Mesendoderm (in vitro differentiated cells): ENCODE measurements around the gene CCDC170.

ENCODE experiments used
- DNase-seq: peaks from one replicate; pipeline ENCODE4 v3.0.0; 2013
- H2AK5ac ChIP-seq: 2 replicates; pipeline ENCODE4 v1.6.1; 2013; ENCODE audit warnings: low read length, inconsistent platforms
- H2BK120ac ChIP-seq: 2 replicates; pipeline ENCODE4 v1.6.1; 2013; ENCODE audit warnings: low read depth, mild to moderate bottlenecking, low read length, moderate library complexity, mixed read lengths
- H2BK15ac ChIP-seq: replicated peaks from 2 replicates; pipeline ENCODE4 v1.6.1; 2013; ENCODE audit warnings: low read depth, mild to moderate bottlenecking, moderate library complexity
- H2BK5ac ChIP-seq: 2 replicates; pipeline ENCODE4 v1.6.1; 2013; ENCODE audit warnings: low read length, inconsistent platforms
- H3K18ac ChIP-seq: 2 replicates; pipeline ENCODE4 v1.6.1; 2013; ENCODE audit warnings: mild to moderate bottlenecking, low read length, mixed read lengths
- H3K23ac ChIP-seq: one replicate; pipeline ENCODE4 v1.6.1; 2013; ENCODE audit warnings: low read length
- H3K27ac ChIP-seq: 2 replicates; pipeline ENCODE4 v1.5.1; 2013; ENCODE audit warnings: low read depth, mild to moderate bottlenecking, inconsistent platforms, low read length, moderate library complexity
- H3K27me3 ChIP-seq: 2 replicates; pipeline ENCODE4 v1.6.1; 2013; ENCODE audit warnings: low read length, control low read depth, mild to moderate bottlenecking, inconsistent platforms; ENCODE audit not compliant: insufficient read depth, poor library complexity
- H3K36me3 ChIP-seq: 2 replicates; pipeline ENCODE4 v1.6.1; 2013; ENCODE audit warnings: low read length, inconsistent platforms; ENCODE audit not compliant: control insufficient read depth, insufficient read depth
- H3K4ac ChIP-seq: one replicate; pipeline ENCODE4 v1.6.1; 2013; ENCODE audit warnings: low read depth, mild to moderate bottlenecking, low read length, moderate library complexity
- H3K4me1 ChIP-seq: 2 replicates; pipeline ENCODE4 v1.6.1; 2013; ENCODE audit warnings: low read depth, low read length, inconsistent platforms; ENCODE audit not compliant: control insufficient read depth
- H3K4me2 ChIP-seq: 2 replicates; pipeline ENCODE4 v1.6.1; 2013; ENCODE audit warnings: low read length
- H3K4me3 ChIP-seq: 2 replicates; pipeline ENCODE4 v1.5.1; 2013; ENCODE audit warnings: mild to moderate bottlenecking, low read length
- H3K56ac ChIP-seq: one replicate; pipeline ENCODE4 v1.6.1; 2013; ENCODE audit warnings: low read length
- H3K79me1 ChIP-seq: 2 replicates; pipeline ENCODE4 v1.6.1; 2013; ENCODE audit warnings: low read length, inconsistent platforms
- H3K79me2 ChIP-seq: 2 replicates; pipeline ENCODE4 v1.6.1; 2013; ENCODE audit warnings: mild to moderate bottlenecking, low read length; ENCODE audit not compliant: control insufficient read depth, insufficient read depth
- H3K9ac ChIP-seq: 2 replicates; pipeline ENCODE4 v1.6.1; 2013; ENCODE audit warnings: low read length, inconsistent platforms
- H4K5ac ChIP-seq: one replicate; pipeline ENCODE4 v1.6.1; 2013; ENCODE audit warnings: low read length
- H4K8ac ChIP-seq: one replicate; pipeline ENCODE4 v1.6.1; 2013; ENCODE audit warnings: low read depth, mild to moderate bottlenecking, control low read depth, low read length, moderate library complexity
- WGBS: extraction: QIAGEN DNeasy Blood & Tissue Kit; methylation state at CpG from one replicate; pipeline ENCODE4 v1.1.7; 2013; ENCODE audit warnings: low lambda C conversion rate, missing lambda C conversion rate; ENCODE audit not compliant: insufficient coverage; ENCODE audit errors: extremely low coverage; 5-methylcytosine and 5-hydroxymethylcytosine counted together

The CCDC170 gene

DNA sequence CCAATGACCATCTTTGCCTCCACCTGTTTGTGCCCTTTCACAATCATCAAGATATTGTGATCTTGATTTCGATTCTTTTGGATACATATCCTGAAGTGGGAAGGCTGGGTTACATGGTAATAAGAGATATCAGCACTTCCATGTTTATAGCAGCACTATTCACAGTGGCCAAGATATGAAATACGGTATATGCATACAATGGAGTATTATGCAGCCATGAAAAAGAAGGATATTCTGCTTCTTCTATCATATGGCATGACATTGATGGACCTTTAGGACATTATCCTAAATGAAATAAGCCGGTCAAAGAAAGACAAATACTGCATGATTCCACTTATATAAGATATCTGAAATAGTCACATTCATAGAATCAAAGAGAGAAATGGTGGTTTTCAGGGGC, 144.0 kb downstream of the CCDC170 start:
- Histone ChIP-seq H3K4me3 (no peak overlapping the region), H3K4me2 (no peak overlapping the region), H3K79me2 (no peaks in the 10 kb centered on the region), H2BK120ac (no peak overlapping the region), H2BK5ac (no peak overlapping the region), H3K23ac (no peak overlapping the region), H3K9ac (no peak overlapping the region), H3K27me3 (no peaks in the 10 kb centered on the region), H3K27ac (no peak overlapping the region), H3K36me3 (no peaks in the 10 kb centered on the region), H2BK15ac (no peak overlapping the region), H3K18ac (no peak overlapping the region), H3K79me1 (no peaks in the 10 kb centered on the region), H3K56ac (no peak overlapping the region), H3K4ac (no peak overlapping the region), H3K4me1 (no peaks in the 10 kb centered on the region), H4K8ac (no peak overlapping the region), H4K5ac (no peak overlapping the region), H2AK5ac (no peak overlapping the region)
- no CpG with 5 or more reads among the region's 3 CpGs for WGBS
- no peak for DNase-seq

DNA sequence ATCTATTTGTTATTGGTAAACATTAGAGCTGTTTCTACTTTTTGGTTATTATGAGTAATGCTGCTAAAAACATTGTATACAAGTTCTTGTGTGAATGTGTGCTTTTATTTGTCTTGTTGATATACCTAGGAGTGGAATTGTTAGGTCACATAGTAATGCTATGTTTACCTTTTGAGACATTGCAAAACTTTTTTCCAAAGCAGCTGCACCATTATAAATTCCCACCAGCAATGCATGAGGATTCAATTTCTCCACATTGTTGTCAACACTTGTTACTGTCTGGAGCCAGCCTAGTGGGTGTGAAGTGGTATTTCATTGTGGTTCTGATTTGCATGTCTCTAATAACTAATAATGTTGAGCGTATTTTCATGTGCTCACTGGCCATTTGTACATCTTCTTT, 145.9 kb downstream of the CCDC170 start:
- no peak overlapping the region for H3K9ac ChIP-seq

DNA sequence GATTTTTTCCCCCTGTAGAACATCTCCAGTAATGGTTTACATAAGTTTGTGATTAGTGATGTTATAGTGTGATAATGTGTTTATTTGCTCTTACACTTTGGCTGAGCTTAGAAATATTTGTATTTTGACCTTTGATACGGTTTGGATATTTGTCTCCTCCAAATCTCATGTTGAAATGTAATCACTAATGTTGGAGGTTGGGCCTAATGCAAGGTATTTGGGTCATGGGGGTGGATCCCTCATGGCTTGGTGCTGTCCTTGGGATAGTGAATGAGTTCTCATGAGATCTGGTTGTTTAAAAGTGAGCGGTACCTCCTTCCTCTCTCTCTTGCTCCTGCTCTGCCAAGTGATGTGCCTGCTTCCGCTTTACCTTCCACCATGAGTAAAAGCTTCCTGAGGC, 147.2 kb downstream of the CCDC170 start:
- Histone ChIP-seq H3K18ac (no peak overlapping the region), H3K4ac (no peak overlapping the region)
- WGBS, result no CpG with 5 or more reads among the region's 3 CpGs

More for the DNA sequence above, 145.9 kb downstream of the CCDC170 start:
- Histone ChIP-seq H2AK5ac (no peak overlapping the region), H3K4me2 (no peak overlapping the region), H2BK5ac (no peak overlapping the region), H3K79me2 (no peaks in the 10 kb centered on the region), H3K23ac (no peak overlapping the region), H3K79me1 (no peaks in the 10 kb centered on the region), H4K8ac (no peak overlapping the region), H3K4ac (no peak overlapping the region), H3K56ac (no peak overlapping the region), H2BK15ac (no peak overlapping the region), H3K27me3 (no peaks in the 10 kb centered on the region), H3K27ac (no peak overlapping the region), H3K4me1 (no peaks in the 10 kb centered on the region), H3K18ac (no peak overlapping the region), H3K36me3 (no peaks in the 10 kb centered on the region), H4K5ac (no peak overlapping the region), H2BK120ac (no peak overlapping the region), H3K4me3 (no peak overlapping the region)
- DNase-seq, result no peak
- WGBS, result no CpG with 5 or more reads among the region's 1 CpG

DNA sequence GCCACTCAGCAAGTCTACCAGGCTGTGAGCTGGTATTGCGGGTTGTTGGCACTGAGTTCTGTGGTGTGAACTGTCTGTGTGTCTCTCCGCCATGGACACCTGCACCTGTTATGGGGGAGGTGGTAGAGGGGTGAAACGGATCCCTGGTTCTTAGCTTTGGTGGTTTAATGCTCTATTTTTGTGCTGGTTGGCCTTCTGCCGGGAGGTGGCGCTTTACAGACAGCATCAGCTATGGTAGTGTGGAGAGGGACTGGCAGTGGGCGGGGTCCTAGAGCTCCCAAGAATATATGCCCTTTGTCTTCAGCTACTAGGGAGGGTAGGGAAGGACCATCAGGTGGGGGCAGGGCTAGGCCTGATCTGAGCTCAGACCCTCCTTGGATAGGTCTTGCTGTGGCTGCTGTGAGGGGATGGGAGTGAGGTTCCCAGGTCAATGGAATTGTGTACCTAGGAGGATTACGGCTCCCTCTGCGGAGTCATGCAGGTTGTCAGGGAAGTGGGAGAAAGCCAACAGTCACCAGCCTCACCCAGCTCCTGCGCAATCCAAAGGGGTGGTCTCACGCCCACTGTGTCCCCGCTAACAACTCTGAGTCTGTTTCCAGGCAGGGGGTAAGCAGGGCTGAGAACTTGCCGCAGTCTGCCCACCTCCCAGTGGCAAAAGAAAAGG, 154.3 kb downstream of the CCDC170 start:
- Histone ChIP-seq H2AK5ac (peak overlapping the region; percentile 59), H3K9ac (peak overlapping the region; percentile 15), H2BK120ac (no peak overlapping the region), H2BK15ac (no peak overlapping the region), H4K5ac (no peak overlapping the region), H3K36me3 (no peaks in the 10 kb centered on the region), H3K4ac (no peak overlapping the region), H3K18ac (peak overlapping the region; percentile 32), H3K79me1 (no peaks in the 10 kb centered on the region), H3K23ac (no peak overlapping the region), H3K56ac (peak overlapping the region; percentile 76), H3K27me3 (no peaks in the 10 kb centered on the region), H3K4me3 (no peak overlapping the region), H3K4me2 (no peak overlapping the region), H2BK5ac (peak overlapping the region; percentile 90), H3K4me1 (peaks cover 4% of the 10 kb centered on the region), H3K79me2 (no peaks in the 10 kb centered on the region), H4K8ac (no peak overlapping the region), H3K27ac (no peak overlapping the region)
- no CpG with 5 or more reads among the region's 12 CpGs for WGBS
- DNase-seq, result peak; percentile 95

More for the DNA sequence above, 147.2 kb downstream of the CCDC170 start:
- Histone ChIP-seq H3K79me2 (no peaks in the 10 kb centered on the region), H3K56ac (no peak overlapping the region), H2BK5ac (no peak overlapping the region), H3K23ac (no peak overlapping the region), H3K27me3 (no peaks in the 10 kb centered on the region), H3K4me1 (no peaks in the 10 kb centered on the region), H3K27ac (no peak overlapping the region), H4K8ac (no peak overlapping the region), H4K5ac (no peak overlapping the region), H3K4me2 (no peak overlapping the region), H3K4me3 (no peak overlapping the region), H3K79me1 (no peaks in the 10 kb centered on the region), H3K36me3 (no peaks in the 10 kb centered on the region), H2AK5ac (no peak overlapping the region), H3K9ac (no peak overlapping the region), H2BK120ac (no peak overlapping the region), H2BK15ac (no peak overlapping the region)
- DNase-seq, result no peak

DNA sequence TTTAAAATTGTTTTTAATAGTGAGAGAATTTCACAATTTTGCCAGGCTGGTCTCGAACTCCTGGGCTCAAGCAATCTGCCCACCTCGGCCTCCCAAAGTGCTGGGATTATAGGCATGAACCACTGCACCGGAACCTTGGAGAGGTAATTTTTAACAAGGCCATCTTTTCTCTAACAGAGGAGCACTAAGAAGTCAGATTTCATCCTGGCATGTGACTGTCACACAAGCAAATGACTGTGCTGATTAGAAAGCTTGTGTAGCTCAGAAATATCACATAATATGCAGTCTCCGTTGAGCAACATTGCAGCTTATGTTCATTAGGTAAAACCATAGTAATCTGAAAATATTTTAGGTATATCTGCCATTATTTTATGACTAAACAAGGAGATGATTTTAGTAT, 156.0 kb downstream of the CCDC170 start:
- no peak overlapping the region for H3K18ac ChIP-seq

DNA sequence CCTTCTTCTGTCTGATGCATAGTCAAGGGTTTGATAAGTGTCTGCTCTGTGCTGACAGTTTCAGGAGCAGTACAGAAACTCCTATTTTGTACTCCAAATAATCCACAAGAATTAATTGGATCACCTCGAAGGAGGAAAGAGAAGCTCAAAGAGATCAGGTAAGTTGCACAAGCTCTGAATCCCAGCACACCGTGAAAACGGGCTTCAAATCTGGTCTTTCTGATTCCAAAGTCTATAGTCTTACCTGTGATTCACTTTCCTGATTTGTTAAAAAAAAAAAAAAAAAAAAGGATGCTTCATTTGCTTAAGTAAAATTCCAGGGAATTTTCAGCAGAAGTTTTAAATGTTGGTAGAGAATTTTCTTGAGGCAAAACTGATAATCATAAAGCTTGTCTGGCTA, 157.8 kb downstream of the CCDC170 start:
- DNase-seq, result no peak
- H3K79me2 ChIP-seq, result no peaks in the 10 kb centered on the region

More for the DNA sequence above, 156.0 kb downstream of the CCDC170 start:
- Histone ChIP-seq H4K8ac (no peak overlapping the region), H3K56ac (no peak overlapping the region), H2BK5ac (no peak overlapping the region), H3K36me3 (no peaks in the 10 kb centered on the region), H3K23ac (no peak overlapping the region), H3K27ac (no peak overlapping the region), H3K9ac (no peak overlapping the region), H3K79me2 (no peaks in the 10 kb centered on the region), H3K4ac (no peak overlapping the region), H3K27me3 (no peaks in the 10 kb centered on the region), H3K4me3 (no peak overlapping the region), H4K5ac (no peak overlapping the region), H2BK15ac (no peak overlapping the region), H3K4me1 (peaks cover 4% of the 10 kb centered on the region), H2AK5ac (no peak overlapping the region), H2BK120ac (no peak overlapping the region), H3K79me1 (no peaks in the 10 kb centered on the region), H3K4me2 (no peak overlapping the region)
- no CpG with 5 or more reads among the region's 4 CpGs for WGBS
- DNase-seq, result no peak

More for the DNA sequence above, 157.8 kb downstream of the CCDC170 start:
- no peak overlapping the region for H3K9ac ChIP-seq
- no peak overlapping the region for H3K4ac ChIP-seq
- no peak overlapping the region for H2BK15ac ChIP-seq
- H3K36me3 ChIP-seq, result no peaks in the 10 kb centered on the region
- no peak overlapping the region for H4K5ac ChIP-seq
- H3K27ac ChIP-seq, result no peak overlapping the region
- no peaks in the 10 kb centered on the region for H3K27me3 ChIP-seq
- WGBS, result no CpG with 5 or more reads among the region's 3 CpGs
- H2BK5ac ChIP-seq, result no peak overlapping the region
- no peak overlapping the region for H3K18ac ChIP-seq
- no peak overlapping the region for H3K23ac ChIP-seq
- H3K4me3 ChIP-seq, result no peak overlapping the region
- no peak overlapping the region for H4K8ac ChIP-seq
- H2AK5ac ChIP-seq, result no peak overlapping the region
- H3K79me1 ChIP-seq, result no peaks in the 10 kb centered on the region
- H3K4me2 ChIP-seq, result no peak overlapping the region
- H3K56ac ChIP-seq, result no peak overlapping the region
- peaks cover 4% of the 10 kb centered on the region for H3K4me1 ChIP-seq
- H2BK120ac ChIP-seq, result no peak overlapping the region
